Measurements from ENCODE around the gene ADARB2.

Gene ADARB2

GRCh38 chr10:1735562-1735961 lies 1.8 kb downstream of the ADARB2 start:
- no peak for DNase-seq (ENCODE audit: low read depth)

GRCh38 chr10:1734288-1734687 lies 3.0 kb downstream of the ADARB2 start:
- DNase-seq (ENCODE audit: low read depth), result no peak

GRCh38 chr10:1733720-1734119 lies 3.6 kb downstream of the ADARB2 start:
- no peak for DNase-seq (ENCODE audit: low read depth)

- no peak for DNase-seq (ENCODE audit: low read depth)
These were observed 4.7 kb downstream of the ADARB2 start for GRCh38 chr10:1732564-1732996.

- DNase-seq (ENCODE audit: low read depth), result no peak
These were observed 5.7 kb downstream of the ADARB2 start for GRCh38 chr10:1731592-1731991.

- DNase-seq (ENCODE audit: low read depth), result no peak
These were observed 7.6 kb downstream of the ADARB2 start for GRCh38 chr10:1729751-1730150.

- no peak for DNase-seq (ENCODE audit: low read depth)
These were observed 10.5 kb downstream of the ADARB2 start for GRCh38 chr10:1726861-1727260.

GRCh38 chr10:1724921-1725488 lies 12.3 kb downstream of the ADARB2 start:
- no peak for DNase-seq (ENCODE audit: low read depth)

GRCh38 chr10:1716839-1717238 lies 20.5 kb downstream of the ADARB2 start:
- no peak for DNase-seq (ENCODE audit: low read depth)

GRCh38 chr10:1715821-1716220 lies 21.5 kb downstream of the ADARB2 start:
- no peak for DNase-seq (ENCODE audit: low read depth)

- DNase-seq (ENCODE audit: low read depth), result no peak
These were observed 24.2 kb downstream of the ADARB2 start for GRCh38 chr10:1712944-1713671.

- no peak for DNase-seq (ENCODE audit: low read depth)
These were observed 25.0 kb downstream of the ADARB2 start for GRCh38 chr10:1712314-1712713.

GRCh38 chr10:1709161-1709560 lies 28.2 kb downstream of the ADARB2 start:
- DNase-seq (ENCODE audit: low read depth), result no peak

- DNase-seq (ENCODE audit: low read depth), result no peak
These were observed 28.6 kb downstream of the ADARB2 start for GRCh38 chr10:1708746-1709145.

- DNase-seq (ENCODE audit: low read depth), result no peak
These were observed 30.6 kb downstream of the ADARB2 start for GRCh38 chr10:1706711-1707110.

GRCh38 chr10:1706256-1706655 lies 31.1 kb downstream of the ADARB2 start:
- DNase-seq (ENCODE audit: low read depth), result no peak

- DNase-seq (ENCODE audit: low read depth), result no peak
These were observed 39.1 kb downstream of the ADARB2 start for GRCh38 chr10:1698185-1698584.

- DNase-seq (ENCODE audit: low read depth), result no peak
These were observed 41.2 kb downstream of the ADARB2 start for GRCh38 chr10:1696106-1696505.

GRCh38 chr10:1690086-1690485 lies 47.2 kb downstream of the ADARB2 start:
- DNase-seq (ENCODE audit: low read depth), result no peak

- no peak for DNase-seq (ENCODE audit: low read depth)
These were observed 48.8 kb downstream of the ADARB2 start for GRCh38 chr10:1688531-1688930.

GRCh38 chr10:1687623-1688150 lies 49.6 kb downstream of the ADARB2 start:
- DNase-seq (ENCODE audit: low read depth), result no peak

- DNase-seq (ENCODE audit: low read depth), result no peak
These were observed 50.1 kb downstream of the ADARB2 start for GRCh38 chr10:1687190-1687589.

- DNase-seq (ENCODE audit: low read depth), result no peak
These were observed 50.9 kb downstream of the ADARB2 start for GRCh38 chr10:1686491-1686749.
